Epithelial cell of esophagus (primary cell): ENCODE results near the gene KRT71.

ENCODE experiments used
- DNase-seq: peaks from one replicate; pipeline ENCODE4 v3.0.0; 2010; ENCODE audit warnings: low read depth
- H3K4me3 ChIP-seq: 2 replicates; pipeline ENCODE4 v1.5.1; 2011; ENCODE audit warnings: mild to moderate bottlenecking, low read length, control low read depth
- TF ChIP-seq, protein P1 (sequence below): IDR thresholded peaks from 2 replicates; pipeline ENCODE4 v1.5.1; 2011; ENCODE audit warnings: low read depth, mild to moderate bottlenecking, low read length, control low read depth, inconsistent platforms; ENCODE audit not compliant: insufficient read depth; ENCODE audit errors: missing control alignments

KRT71 gene

DNA sequence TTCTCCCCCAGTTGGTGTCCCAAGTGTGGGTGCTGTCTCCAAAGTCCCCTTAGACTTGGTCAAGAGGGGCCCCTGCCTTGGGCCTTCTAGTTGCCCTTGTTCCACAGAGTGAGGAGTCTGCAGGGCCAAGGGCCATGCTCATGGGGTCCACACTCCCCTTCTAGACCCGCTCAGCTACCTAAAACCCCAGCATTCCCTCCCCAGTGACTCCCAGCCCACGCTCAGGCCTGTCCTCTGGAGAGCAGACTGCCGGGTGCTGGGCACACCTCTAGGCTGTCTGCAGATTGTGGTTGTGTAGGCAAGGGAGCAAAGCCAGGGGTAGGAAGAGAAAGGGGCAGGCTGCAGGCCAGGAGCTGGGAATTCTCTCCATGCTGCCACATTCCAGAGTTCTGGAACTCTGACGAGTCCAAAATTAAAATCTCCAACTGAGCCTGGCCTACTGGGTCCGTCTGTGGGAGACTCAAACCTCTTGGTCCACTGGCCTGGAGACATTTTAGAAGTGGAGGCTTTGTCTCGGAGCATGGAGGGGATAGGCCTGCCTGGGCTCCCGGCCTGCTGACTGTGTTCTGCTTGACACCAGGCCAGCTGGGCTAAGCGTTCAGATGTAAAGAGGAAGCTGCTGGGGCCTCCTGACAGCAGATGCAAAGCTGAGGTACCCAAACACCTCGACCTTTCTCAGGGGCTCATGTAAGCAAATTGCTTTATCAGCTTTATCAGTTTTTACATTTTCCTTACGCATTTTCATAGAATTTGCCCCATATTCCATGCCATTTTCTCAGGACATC, 19.1 kb downstream of the KRT71 start:
- TF ChIP-seq, protein P1, sequence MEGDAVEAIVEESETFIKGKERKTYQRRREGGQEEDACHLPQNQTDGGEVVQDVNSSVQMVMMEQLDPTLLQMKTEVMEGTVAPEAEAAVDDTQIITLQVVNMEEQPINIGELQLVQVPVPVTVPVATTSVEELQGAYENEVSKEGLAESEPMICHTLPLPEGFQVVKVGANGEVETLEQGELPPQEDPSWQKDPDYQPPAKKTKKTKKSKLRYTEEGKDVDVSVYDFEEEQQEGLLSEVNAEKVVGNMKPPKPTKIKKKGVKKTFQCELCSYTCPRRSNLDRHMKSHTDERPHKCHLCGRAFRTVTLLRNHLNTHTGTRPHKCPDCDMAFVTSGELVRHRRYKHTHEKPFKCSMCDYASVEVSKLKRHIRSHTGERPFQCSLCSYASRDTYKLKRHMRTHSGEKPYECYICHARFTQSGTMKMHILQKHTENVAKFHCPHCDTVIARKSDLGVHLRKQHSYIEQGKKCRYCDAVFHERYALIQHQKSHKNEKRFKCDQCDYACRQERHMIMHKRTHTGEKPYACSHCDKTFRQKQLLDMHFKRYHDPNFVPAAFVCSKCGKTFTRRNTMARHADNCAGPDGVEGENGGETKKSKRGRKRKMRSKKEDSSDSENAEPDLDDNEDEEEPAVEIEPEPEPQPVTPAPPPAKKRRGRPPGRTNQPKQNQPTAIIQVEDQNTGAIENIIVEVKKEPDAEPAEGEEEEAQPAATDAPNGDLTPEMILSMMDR = no peak

DNA sequence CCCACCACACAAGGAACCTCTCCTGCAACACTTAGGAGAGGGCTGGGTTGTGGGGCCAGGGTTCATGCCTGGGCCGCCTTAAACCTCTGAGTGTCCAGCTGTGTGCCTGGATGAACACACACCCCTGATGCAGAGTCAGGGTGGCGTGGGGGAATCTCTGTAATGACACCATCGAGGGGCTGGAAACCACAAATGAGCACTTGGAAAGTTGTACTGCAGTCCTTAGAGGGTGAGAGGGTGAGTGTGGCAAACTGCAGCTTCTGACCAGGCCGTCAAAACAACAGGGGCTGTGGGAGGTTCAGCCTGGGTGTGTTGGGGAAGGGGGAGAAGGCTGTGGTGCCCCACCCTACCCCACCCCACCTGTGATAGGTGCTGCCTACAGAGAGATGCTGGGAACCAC, 20.3 kb downstream of the KRT71 start:
- H3K4me3 ChIP-seq = no peak overlapping the region
- TF ChIP-seq, protein P1 = no peak
- no peak for DNase-seq

More for the DNA sequence above, 19.1 kb downstream of the KRT71 start:
- no peak for DNase-seq
- H3K4me3 ChIP-seq = no peak overlapping the region

DNA sequence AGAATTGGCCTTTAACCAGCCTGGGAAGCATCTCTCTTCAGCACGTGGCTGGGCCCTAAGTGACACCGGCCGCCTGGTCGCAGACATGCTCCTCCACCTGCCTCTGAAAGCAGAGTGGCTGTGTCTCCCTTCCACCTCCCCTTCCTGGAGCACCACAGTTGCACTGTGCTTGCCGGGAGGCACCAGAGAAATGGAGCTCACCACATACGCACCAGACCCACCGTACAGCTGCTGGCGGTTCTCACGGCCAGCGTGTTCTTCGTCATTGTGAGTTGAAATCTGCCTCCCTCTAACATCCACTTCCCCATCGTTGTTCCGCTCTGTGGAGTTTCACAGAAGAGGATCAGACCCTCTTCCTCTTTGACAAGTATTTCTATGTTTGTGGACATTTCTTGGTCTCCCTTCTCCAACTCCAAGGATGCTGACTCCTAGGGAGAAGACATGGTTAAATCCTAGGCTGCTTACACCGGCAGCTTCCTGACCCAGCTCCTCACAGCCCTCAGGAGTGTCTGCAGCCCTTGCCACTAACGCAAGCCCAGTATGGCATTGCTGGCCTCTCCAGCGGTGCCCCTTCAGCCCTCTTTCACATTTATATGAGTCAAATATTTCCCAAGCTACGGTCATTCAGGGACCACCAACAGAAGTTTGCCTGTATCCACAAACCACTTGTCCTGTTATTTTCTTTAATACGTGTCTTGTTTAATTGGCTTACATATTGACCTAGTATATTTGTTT, 21.2 kb downstream of the KRT71 start:
- TF ChIP-seq, protein P1 = no peak
- no peak overlapping the region for H3K4me3 ChIP-seq

DNA sequence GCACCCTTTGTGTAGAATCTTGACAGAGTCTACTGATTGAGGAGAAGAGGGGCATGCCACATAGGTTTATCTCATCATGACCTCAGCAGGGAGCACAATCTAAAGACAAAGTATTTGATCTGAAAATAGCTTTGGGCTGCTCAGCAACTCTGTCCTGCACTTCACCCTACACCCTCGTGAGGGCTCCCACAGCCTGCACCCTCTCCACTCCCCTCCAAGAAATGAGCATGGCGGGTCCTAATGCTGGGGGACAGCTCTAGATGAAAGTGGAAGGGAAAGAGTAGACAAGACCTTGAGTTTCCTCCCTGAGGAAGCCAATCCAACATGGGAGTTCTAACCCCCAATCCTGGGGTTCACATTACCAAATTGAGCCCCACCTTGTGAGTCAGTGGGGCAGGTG, 22.0 kb downstream of the KRT71 start:
- TF ChIP-seq, protein P1 = no peak
- H3K4me3 ChIP-seq = no peak overlapping the region
- no peak for DNase-seq

More for the DNA sequence above, 21.2 kb downstream of the KRT71 start:
- DNase-seq = no peak

DNA sequence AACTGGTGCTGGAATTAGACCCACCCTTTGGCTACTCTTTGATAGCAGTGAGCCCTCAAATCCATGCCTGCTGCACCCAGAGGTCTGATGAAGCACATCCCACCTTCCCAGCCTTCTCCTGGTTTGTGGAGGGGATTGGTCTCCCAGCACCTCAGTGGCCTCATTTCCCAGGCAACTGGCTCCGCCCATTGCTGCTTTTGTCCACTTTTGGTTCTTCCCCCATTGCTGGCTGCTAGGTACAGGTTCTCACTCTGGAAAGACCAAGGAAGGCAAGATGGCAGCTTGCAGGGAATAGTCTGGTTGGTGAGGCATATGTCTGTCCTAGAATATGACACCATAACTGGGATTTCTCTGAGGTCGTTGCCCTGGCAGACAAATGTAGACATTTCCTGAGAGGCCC, 22.6 kb downstream of the KRT71 start:
- H3K4me3 ChIP-seq = no peak overlapping the region
- TF ChIP-seq, protein P1 = no peak
- DNase-seq = no peak

DNA sequence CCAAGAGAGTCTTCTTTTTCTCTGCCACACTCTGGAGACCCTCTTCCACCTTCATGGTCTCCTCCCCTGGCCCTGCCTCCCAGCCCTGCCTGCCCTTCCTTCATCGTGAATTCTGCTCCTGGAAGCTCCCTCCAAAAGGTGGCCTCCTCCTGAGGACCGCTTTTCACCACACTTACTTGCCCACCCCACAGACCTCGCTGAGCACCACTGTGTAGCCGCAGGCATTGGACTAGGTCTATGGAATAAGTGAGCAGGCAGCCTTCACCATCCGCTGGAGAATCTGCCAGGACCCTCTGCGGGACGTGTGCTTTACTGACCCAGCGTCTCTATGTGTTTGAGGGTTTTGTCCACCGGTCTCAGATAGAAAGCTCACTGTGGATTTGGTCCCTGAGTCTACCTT, 23.1 kb downstream of the KRT71 start:
- TF ChIP-seq, protein P1 = no peak
- no peak for DNase-seq

More for the DNA sequence above, 23.1 kb downstream of the KRT71 start:
- H3K4me3 ChIP-seq = no peak overlapping the region
